ENCODE results near the gene GPR156. TPM values are rescaled to one million over a fixed set of nuclear protein-coding genes. Genes with fewer than 3 reads are reported as not detected.

Gene GPR156
- total RNA-seq (2012; rRNA removed), result 0.18 and 0.28 TPM in 2 replicates
- 0.09 and 0.22 TPM in 2 replicates for polyA plus RNA-seq (2012; rRNA removed)
- polyA plus RNA-seq (2012; cell fraction: cytosol; rRNA removed), result 0.05 TPM in 2 replicates
- 0.13 and 0.76 TPM in 2 replicates for polyA plus RNA-seq (2012; cell fraction: nucleus; rRNA removed; ENCODE audit: low replicate concordance)
- Bru-seq, nascent RNA, result percentile 28 among the genes with signal in this experiment
- percentile 22 among the genes with signal in this experiment for BruChase-seq, experiment 1, labeled RNA remaining after a 6-hour chase
- percentile 27 among the genes with signal in this experiment for BruChase-seq, experiment 2, labeled RNA remaining after a 2-hour chase
- long read RNA-seq, result 0 reads

GRCh38 chr3:120284747-120285507, at the start of gene GPR156:
GPR156 (minus strand) TSS chr3:120285222; CDS start chr3:120244098, 41,124 bp downstream.
- ChIA-PET CTCF (no interaction called here), POLR2A (ENCODE audit: unreplicated experiment) (no interaction called here)
- peak; percentile 19; the same call in 1 of the 2 replicates for TF ChIP-seq MAZ (IDR thresholded peaks at IDR 0.05; ENCODE audit: borderline replicate concordance, low read depth, low read length)
- no peak for TF ChIP-seq CEBPB (IDR thresholded peaks at IDR 0.05; ENCODE audit: low read depth, low read length)
- 0 out of 2 replicates have a peak, but pooled peaks have one; percentile 5 for TF ChIP-seq CTCF (conservative IDR thresholded peaks at IDR 0.05; ENCODE audit: low read depth, low read length)
- TF ChIP-seq FOS (IDR thresholded peaks at IDR 0.05; ENCODE audit: low read depth, low read length), result no peak
- Histone ChIP-seq H2BK15ac (ENCODE audit: low read depth, low read length) (no peak within 1 kb of the TSS), H4K91ac (ENCODE audit: insufficient read depth, low read depth, low read length) (no peak within 1 kb of the TSS), H3K4me2 (ENCODE audit: low read depth, low read length) (peak within 1 kb of the TSS; percentile 68), H2BK120ac (ENCODE audit: low read depth, low read length) (no peak within 1 kb of the TSS), H3K14ac (replicated peaks; ENCODE audit: low read depth, low read length) (no peak within 1 kb of the TSS), H3K27ac (ENCODE audit: insufficient read depth, low read length) (no peak within 1 kb of the TSS), H4K8ac (ENCODE audit: low read depth in 2 of 2, low read length in 2 of 2) (peak within 1 kb of the TSS in 1 of 2 experiments; percentile 28; a peak in 1 of 4 replicates), H3K9me3 (ENCODE audit: control insufficient read depth, insufficient read depth, low read length) (no peaks in the 10 kb centered on the region), H3K4ac (ENCODE audit: low read depth, low read length) (peak within 1 kb of the TSS; percentile 18; the same call in 1 of the 2 replicates), H3K36me3 (ENCODE audit: control insufficient read depth, insufficient read depth, low read length) (no peaks in the 10 kb centered on the region), H3K9ac (ENCODE audit: low read depth, low read length) (no peak within 1 kb of the TSS; the same call in 1 of the 2 replicates), H3K23ac (ENCODE audit: low read depth, low read length) (no peak within 1 kb of the TSS; the same call in 1 of the 2 replicates), H4K5ac (ENCODE audit: low read depth, low read length) (no peak within 1 kb of the TSS), H3K4me1 (ENCODE audit: control insufficient read depth, insufficient read depth, low read length) (no peaks in the 10 kb centered on the region), H3K9me1 (ENCODE audit: insufficient read depth, low read length) (no peaks in the 10 kb centered on the region; the same call in 1 of the 2 replicates), H2AK5ac (ENCODE audit: low read depth, low read length) (no peak within 1 kb of the TSS), H3K4me3 (ENCODE audit: insufficient read depth, low read depth, low read length) (peak within 1 kb of the TSS; percentile 62), H3K56ac (ENCODE audit: extremely low read depth, insufficient read depth, low read length) (no peak within 1 kb of the TSS), H2BK5ac (ENCODE audit: low read depth, low read length, poor library complexity, severe bottlenecking) (no peak within 1 kb of the TSS), H3K27me3 (ENCODE audit: control insufficient read depth, insufficient read depth, low read length) (peaks cover 62% of the 10 kb centered on the region), H2BK20ac (ENCODE audit: low read depth, low read length) (no peak within 1 kb of the TSS), H3K18ac (ENCODE audit: low read depth, low read length) (no peak within 1 kb of the TSS), H4K20me1 (ENCODE audit: insufficient read depth, low read length) (no peaks in the 10 kb centered on the region), H2AFZ (replicated peaks; ENCODE audit: low read length, poor library complexity) (peak within 1 kb of the TSS; percentile 91), H3K79me1 (ENCODE audit: low read depth in 1 of 2, low read length in 2 of 2) (no peaks in the 10 kb centered on the region), H2AK9ac (replicated peaks; ENCODE audit: low read depth, low read length, poor library complexity) (peak within 1 kb of the TSS; percentile 18)
- dilution Hi-C loops (cut with HindIII; ENCODE audit: low sequenced_read_pairs, unreplicated experiment), result no loop called here
- BruUV-seq (replicated peaks), result no TSS peak
- in situ Hi-C loops (cut with MboI; ENCODE audit: low sequenced_read_pairs), result no loop called here
- intact Hi-C loops (cut with micrococcal nuclease), result no loop called here
- ATAC-seq (ENCODE audit: low read depth) (peak; percentile 85), DNase-seq (no peak)
- WGBS, 2 experiments (ENCODE audit: extremely low coverage in 2 of 2, insufficient read length in 1 of 2), result 13% methylated on average over 12 of the region's 72 CpGs; no CpG with 5 or more reads in 1 of the 2 experiments
